GM08714 (cell line): ENCODE measurements around the gene AMACR.
A peak's percentile ranks its signal among the peaks of the same experiment; 100 is the strongest.

Source experiments
- H3K4me3 ChIP-seq: fragments of 200-500 bp; sonication (Bioruptor generic); 2 replicates; pipeline ENCODE4 v1.5.1; 2014; ENCODE audit warnings: mild to moderate bottlenecking, low read length, inconsistent platforms
- ZNF274 ChIP-seq: IDR thresholded peaks from 2 replicates; pipeline ENCODE4 v1.6.1; 2012; ENCODE audit warnings: mild to moderate bottlenecking, low read depth, low read length

AMACR gene

GRCh38 chr5:34007201-34007620 is 639 bp downstream of the AMACR start:
- no peak for TF ChIP-seq ZNF274
- peak overlapping the region; percentile 96 for H3K4me3 ChIP-seq

- no peak overlapping the region for H3K4me3 ChIP-seq
These were observed 2.2 kb downstream of the AMACR start for GRCh38 chr5:34005681-34006080.

GRCh38 chr5:34005211-34005610 is 2.6 kb downstream of the AMACR start:
- no peak overlapping the region for H3K4me3 ChIP-seq
- no peak for TF ChIP-seq ZNF274

More at GRCh38 chr5:34005681-34006080, 2.2 kb downstream of the AMACR start:
- no peak for TF ChIP-seq ZNF274

GRCh38 chr5:34003941-34004340 is 3.9 kb downstream of the AMACR start:
- TF ChIP-seq ZNF274: no peak
- no peak overlapping the region for H3K4me3 ChIP-seq

GRCh38 chr5:34002629-34003328 is 5.1 kb downstream of the AMACR start:
- H3K4me3 ChIP-seq: no peak overlapping the region
- no peak for TF ChIP-seq ZNF274

GRCh38 chr5:34001241-34001841 is 6.5 kb downstream of the AMACR start:
- TF ChIP-seq ZNF274: no peak

GRCh38 chr5:33999978-34000377 is 7.9 kb downstream of the AMACR start:
- H3K4me3 ChIP-seq: no peak overlapping the region
- TF ChIP-seq ZNF274: no peak

More at GRCh38 chr5:34001241-34001841, 6.5 kb downstream of the AMACR start:
- H3K4me3 ChIP-seq: no peak overlapping the region

GRCh38 chr5:33997331-33997983 is 10.4 kb downstream of the AMACR start:
- H3K4me3 ChIP-seq: no peak overlapping the region
- TF ChIP-seq ZNF274: no peak

- no peak for TF ChIP-seq ZNF274
- no peak overlapping the region for H3K4me3 ChIP-seq
These were observed 12.0 kb downstream of the AMACR start for GRCh38 chr5:33995865-33996264.

- no peak for TF ChIP-seq ZNF274
- no peak overlapping the region for H3K4me3 ChIP-seq
These were observed 13.0 kb downstream of the AMACR start for GRCh38 chr5:33994845-33995244.

- TF ChIP-seq ZNF274: no peak
These were observed 15.0 kb downstream of the AMACR start for GRCh38 chr5:33992864-33993263.

GRCh38 chr5:33985447-33985846 is 22.4 kb downstream of the AMACR start:
- TF ChIP-seq ZNF274: no peak
- H3K4me3 ChIP-seq: no peak overlapping the region

More at GRCh38 chr5:33992864-33993263, 15.0 kb downstream of the AMACR start:
- H3K4me3 ChIP-seq: no peak overlapping the region

GRCh38 chr5:33984671-33985124 is 23.2 kb downstream of the AMACR start, which contains the start of gene SLC45A2:
Gene SLC45A2, minus strand, starts transcription at chr5:33984693. Its CDS starts 110 bp downstream, at chr5:33984583.
- no peak within 1 kb of the TSS for H3K4me3 ChIP-seq
- no peak for TF ChIP-seq ZNF274

- no peak for TF ChIP-seq ZNF274
- no peak overlapping the region for H3K4me3 ChIP-seq
These were observed 23.7 kb downstream of the AMACR start for GRCh38 chr5:33984178-33984577.
